AG10803 (cell line): ENCODE data around the gene GSTK1.

ENCODE experiments used
- DNase-seq: peaks from one replicate; pipeline ENCODE4 v3.0.0; 2010; ENCODE audit warnings: low read depth
- H3K4me3 ChIP-seq: 2 replicates; pipeline ENCODE4 v1.5.1; 2011; ENCODE audit warnings: mild to moderate bottlenecking, low read length, control low read depth
- TF ChIP-seq, protein P1 (sequence below): conservative IDR thresholded peaks from 2 replicates; pipeline ENCODE4 v1.5.1; 2011; ENCODE audit warnings: mild to moderate bottlenecking, low read length, control low read depth, inconsistent platforms

The GSTK1 gene

DNA sequence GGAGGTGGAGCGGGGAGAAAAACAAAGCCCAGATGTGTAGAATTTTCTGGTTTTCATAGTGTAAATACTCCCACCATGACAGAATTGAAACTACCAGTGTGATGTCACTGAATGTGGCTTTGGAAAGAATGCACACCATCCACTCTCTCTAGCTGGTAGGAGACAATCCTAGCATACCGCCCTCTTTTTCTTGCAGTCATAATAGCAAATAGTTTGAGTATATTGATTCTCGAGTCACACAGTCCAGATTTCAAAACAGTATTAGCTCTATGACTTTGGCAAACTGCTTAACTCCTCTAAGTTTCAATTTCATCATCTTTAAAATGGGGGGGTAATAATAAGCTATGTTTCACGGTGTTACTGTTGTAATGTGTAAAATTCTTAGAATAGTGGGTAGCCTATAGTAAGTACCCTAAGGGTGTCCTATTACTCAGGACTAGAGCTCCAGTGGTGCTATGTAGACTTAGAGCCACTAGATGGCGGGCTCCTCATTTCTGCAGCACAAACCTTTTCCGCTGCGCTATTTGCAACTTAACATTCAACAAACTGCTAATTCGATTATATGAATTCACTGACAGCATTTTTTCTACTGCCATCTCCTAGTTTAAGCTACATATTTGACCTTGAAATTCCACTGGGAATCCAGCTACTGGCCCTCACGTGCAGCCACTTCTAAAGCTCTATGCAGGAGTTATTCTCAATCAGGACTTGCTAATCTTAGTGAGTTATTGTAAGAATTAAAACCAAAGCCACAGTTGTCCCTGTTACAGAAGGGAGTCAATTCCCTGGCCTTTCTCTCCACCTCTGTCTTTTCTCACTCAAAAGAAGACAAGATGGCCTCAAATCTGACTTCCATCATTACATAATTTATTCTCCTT, 22.7 kb upstream of the GSTK1 start:
- TF ChIP-seq, protein P1, sequence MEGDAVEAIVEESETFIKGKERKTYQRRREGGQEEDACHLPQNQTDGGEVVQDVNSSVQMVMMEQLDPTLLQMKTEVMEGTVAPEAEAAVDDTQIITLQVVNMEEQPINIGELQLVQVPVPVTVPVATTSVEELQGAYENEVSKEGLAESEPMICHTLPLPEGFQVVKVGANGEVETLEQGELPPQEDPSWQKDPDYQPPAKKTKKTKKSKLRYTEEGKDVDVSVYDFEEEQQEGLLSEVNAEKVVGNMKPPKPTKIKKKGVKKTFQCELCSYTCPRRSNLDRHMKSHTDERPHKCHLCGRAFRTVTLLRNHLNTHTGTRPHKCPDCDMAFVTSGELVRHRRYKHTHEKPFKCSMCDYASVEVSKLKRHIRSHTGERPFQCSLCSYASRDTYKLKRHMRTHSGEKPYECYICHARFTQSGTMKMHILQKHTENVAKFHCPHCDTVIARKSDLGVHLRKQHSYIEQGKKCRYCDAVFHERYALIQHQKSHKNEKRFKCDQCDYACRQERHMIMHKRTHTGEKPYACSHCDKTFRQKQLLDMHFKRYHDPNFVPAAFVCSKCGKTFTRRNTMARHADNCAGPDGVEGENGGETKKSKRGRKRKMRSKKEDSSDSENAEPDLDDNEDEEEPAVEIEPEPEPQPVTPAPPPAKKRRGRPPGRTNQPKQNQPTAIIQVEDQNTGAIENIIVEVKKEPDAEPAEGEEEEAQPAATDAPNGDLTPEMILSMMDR: peak; percentile 97
- peak; percentile 91 for DNase-seq
- peak overlapping the region; percentile 30 for H3K4me3 ChIP-seq

DNA sequence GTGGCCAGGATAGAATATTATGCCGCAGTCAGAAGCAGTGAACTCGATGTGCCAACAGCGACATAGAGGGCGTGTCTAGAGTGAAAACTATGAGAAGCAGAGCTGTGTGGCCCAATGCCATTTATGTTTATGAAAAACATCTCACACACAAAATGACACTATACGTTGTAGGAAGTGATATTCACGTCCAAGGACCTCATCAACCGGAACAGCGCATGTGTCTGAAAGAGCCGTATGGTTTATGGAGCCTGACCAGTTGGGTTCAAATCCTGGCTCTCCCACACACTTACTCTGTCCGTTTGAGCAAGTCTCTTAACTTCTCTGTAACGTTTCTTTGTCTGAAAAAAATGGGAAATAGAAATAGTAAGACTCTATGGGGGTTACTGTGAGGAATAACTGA, 20.9 kb upstream of the GSTK1 start:
- TF ChIP-seq, protein P1: no peak
- DNase-seq: no peak
- H3K4me3 ChIP-seq: no peak overlapping the region

DNA sequence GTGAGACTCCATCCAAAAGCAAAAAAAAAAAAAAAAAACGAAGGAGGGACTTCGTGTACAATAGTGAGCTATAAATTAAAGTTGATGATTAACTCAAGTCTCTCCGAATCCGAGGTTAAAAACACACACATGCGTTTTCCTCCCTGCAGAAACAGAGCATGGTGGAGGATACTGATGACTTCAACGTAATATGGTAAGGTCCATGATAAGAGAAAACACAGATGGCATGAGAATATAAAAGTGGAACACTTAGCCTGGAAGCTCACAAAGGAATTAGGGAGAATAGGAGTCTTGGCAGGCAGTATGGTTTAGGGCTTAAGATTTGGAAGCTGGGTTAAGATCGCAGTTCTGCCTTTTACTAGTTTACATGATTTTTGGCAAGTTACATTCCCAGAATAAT, 20.1 kb upstream of the GSTK1 start:
- TF ChIP-seq, protein P1: no peak
- no peak overlapping the region for H3K4me3 ChIP-seq
- no peak for DNase-seq

DNA sequence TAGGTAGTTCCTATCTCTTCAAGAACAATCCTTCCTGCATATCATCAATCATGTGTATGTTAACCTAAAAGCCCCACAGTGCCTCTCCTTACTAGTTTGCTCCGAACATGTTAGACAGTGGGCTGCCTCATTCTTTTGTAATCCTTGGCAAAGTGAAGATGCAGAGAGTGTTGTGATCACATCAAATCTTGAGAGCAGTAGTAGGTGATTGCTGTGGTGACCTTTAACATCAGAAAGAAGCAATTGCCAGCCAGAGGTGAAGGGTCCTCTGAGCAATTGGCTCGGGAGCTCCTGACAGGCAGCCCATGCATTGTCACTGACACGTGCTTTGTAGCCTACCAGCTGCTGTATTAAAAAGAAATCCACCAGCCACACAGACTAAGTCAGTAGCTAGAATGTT, 19.6 kb upstream of the GSTK1 start:
- TF ChIP-seq, protein P1: no peak
- DNase-seq: no peak
- H3K4me3 ChIP-seq: no peak overlapping the region

DNA sequence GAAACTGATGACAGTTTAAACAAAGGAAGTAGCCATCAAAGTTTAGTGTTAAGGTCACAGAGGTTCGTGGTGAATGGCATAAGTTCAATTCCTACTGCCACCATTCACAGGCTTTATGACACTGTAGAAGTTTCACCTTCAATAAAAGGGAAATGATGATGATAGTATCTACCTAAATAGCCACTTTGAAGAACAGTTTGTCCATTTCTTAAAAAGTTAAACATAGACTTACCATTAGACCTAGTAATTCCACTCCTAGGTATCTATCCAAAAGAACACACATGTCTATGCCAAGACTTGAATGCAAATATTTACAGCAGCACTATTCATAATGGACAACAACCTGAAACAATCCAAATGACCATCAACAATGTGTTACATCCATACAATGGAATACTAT, 18.9 kb upstream of the GSTK1 start:
- TF ChIP-seq, protein P1: no peak

DNA sequence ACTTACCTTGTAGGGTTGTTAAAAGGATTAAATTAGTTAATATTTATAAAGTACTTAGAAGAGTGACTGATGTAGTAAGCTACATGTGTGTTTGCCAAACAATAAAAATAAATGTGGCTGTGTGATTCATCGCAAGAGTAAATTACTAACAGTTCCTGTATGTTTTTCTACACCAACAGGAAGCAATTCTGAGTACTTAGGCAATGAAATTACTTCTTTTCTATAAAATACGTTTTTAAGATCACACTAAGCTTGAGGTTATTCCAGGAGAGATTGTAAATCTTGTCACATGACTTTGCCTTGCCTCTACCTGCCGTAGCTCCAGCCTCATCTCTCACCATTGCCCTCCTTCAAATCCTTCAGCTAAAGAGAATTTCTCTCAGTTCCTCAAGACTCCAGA, 18.1 kb upstream of the GSTK1 start:
- TF ChIP-seq, protein P1: no peak
- DNase-seq: peak; percentile 68
- no peak overlapping the region for H3K4me3 ChIP-seq

More for the DNA sequence above, 18.9 kb upstream of the GSTK1 start:
- DNase-seq: no peak
- no peak overlapping the region for H3K4me3 ChIP-seq

DNA sequence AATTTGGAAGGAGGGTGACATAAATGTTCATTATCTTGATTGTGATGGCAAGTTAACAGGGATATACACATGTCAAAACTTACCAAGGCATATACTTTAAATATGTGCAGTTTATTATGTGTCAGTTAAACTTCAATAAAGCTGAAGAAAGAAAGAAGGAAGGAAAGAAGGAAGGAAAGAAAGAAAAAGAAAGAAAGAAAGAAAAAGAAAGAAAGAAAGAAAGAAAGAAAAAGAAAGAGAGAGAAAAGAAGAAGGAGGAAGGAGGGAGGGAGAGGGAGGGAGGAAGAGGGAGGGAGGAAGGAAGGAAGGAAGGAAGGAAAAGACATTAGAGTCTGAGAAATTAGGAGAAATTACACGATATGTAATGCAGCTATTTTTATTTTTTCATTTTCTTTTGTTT, 15.9 kb upstream of the GSTK1 start:
- no peak overlapping the region for H3K4me3 ChIP-seq
- no peak for DNase-seq
- TF ChIP-seq, protein P1: no peak
